GM23338 (cell line): ENCODE results near the gene SUPT3H.

ENCODE experiments used
- CREB1 ChIP-seq: fragments of 250-450 bp; sonication (Bioruptor Pico); IDR thresholded peaks from 2 replicates; pipeline ENCODE4 v1.5.0; 2020; ENCODE audit warnings: low read depth, mild to moderate bottlenecking, moderate library complexity
- CTCF ChIP-seq, 2 experiments: fragments of 200-600 bp in 1 of 2; sonication (generic) in 1 of 2; conservative IDR thresholded peaks; 2 replicates each; pipeline versions ENCODE4 v1.5.1 to v1.6.1; 2016 to 2017; ENCODE audit warnings: antibody characterized with exemption in 2 of 2, low read depth in 2 of 2, mild to moderate bottlenecking in 2 of 2, moderate library complexity in 1 of 2
- POLR2AphosphoS5 ChIP-seq: IDR thresholded peaks from 2 replicates; pipeline ENCODE4 v1.6.1; 2016; ENCODE audit warnings: antibody characterized with exemption, low read depth

GRCh38 chr6:45415788-45416518 lies 38.2 kb upstream of the SUPT3H start:
- no peak for TF ChIP-seq CREB1
- no peak for TF ChIP-seq POLR2AphosphoS5
- TF ChIP-seq CTCF (conservative IDR thresholded peaks at IDR 0.05; ENCODE audit: low read depth in 2 of 2) = no peak
